CD4-positive, alpha-beta T cell treated with Interleukin-10 for 1 hour (primary cell): ENCODE results near the gene BHLHE40.
"Not testable (repeated sequence)": the region's sequence is repeated elsewhere in the genome, so short reads cannot be mapped to it uniquely, and the experiment has no call there.

Source experiments
- DNase-seq: peaks from one replicate; pipeline ENCODE4 v3.0.0-alpha.2; 2020

BHLHE40 gene

GRCh38 chr3:4963669-4964570 is 15.3 kb upstream of the BHLHE40 start:
- DNase-seq = no peak

- peak; percentile 62 for DNase-seq
Observed at GRCh38 chr3:4966006-4966405, 13.2 kb upstream of the BHLHE40 start.

GRCh38 chr3:4967683-4968082 is 11.6 kb upstream of the BHLHE40 start:
- DNase-seq = not testable (repeated sequence)

GRCh38 chr3:4971437-4971836 is 7.8 kb upstream of the BHLHE40 start:
- not testable (repeated sequence) for DNase-seq

GRCh38 chr3:4971838-4972237 is 7.4 kb upstream of the BHLHE40 start:
- DNase-seq = no peak

DNA sequence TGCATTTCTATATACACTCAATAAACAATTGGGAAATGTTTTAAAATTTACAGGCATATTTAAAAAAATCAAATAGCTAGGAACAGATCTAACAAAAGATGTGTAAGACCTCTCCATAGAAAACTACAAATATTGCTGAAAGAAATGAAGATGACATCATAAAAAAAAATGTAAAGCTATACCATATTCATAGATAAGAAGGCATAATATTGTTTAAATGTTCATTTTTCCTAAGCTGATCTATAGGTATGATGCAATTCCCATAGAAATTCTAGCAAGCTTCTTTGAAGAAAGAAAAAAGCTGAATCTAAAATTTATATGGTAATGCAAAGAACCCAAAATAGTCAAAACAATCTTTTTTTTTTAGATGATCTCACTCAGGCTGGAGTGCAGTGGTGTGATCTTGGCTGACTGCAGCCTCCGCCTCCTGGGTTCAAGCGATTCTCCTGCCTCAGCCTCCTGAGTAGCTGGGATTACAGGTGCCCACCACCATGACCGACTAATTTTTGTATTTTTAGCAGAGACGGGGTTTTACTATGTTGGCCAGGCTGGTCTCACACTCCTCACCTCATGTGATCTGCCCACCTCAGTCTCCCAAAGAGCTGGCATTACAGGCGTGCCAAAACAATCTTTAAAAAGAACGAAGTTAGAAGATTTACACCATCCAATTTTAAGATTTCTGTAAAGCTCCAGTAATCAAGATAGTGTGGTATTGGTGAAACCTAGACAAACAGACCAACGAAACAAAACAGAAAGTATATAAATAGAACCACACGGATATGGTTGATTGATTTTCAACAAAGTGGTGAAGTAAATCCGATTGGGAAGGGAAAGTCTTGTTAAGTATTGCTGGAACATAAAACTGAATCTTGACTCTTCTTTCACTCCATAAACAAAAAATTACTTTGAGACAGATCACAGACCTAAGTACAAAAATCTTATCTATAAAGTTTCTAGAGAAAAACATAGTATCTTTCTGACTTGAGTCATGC is 6.3 kb upstream of the BHLHE40 start:
- DNase-seq = no peak

GRCh38 chr3:4974154-4974553 is 5.1 kb upstream of the BHLHE40 start:
- DNase-seq = no peak

DNA sequence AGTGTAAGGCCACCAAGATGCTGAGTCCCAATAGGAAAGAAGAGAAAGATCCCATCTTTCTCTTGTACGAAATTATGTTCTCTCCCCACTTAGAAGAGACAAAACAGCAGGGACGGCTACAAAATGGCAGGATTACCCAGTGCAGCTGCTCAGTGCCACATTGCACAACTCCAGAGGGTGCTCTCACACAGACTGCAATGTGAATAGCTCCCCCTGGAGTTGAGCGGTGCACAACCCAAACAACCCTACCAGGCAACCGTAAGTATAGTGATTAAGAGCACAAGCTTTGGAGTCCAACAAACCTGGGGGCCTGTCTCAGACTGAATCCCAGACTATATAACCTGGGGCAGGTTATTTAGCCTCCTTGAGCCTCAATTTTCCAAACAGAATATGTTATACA is 3.1 kb upstream of the BHLHE40 start:
- DNase-seq = peak; percentile 68

- DNase-seq = peak; percentile 85
Observed at GRCh38 chr3:4977001-4977852, 2.0 kb upstream of the BHLHE40 start.

- DNase-seq = peak; percentile 58
Observed at GRCh38 chr3:4977853-4978203, 1.4 kb upstream of the BHLHE40 start.

- DNase-seq = peak; percentile 87
Observed at GRCh38 chr3:4978204-4978965, 852 bp upstream of the BHLHE40 start.

GRCh38 chr3:4978966-4979427 is 240 bp upstream of the BHLHE40 start:
- DNase-seq = peak; percentile 93

DNA sequence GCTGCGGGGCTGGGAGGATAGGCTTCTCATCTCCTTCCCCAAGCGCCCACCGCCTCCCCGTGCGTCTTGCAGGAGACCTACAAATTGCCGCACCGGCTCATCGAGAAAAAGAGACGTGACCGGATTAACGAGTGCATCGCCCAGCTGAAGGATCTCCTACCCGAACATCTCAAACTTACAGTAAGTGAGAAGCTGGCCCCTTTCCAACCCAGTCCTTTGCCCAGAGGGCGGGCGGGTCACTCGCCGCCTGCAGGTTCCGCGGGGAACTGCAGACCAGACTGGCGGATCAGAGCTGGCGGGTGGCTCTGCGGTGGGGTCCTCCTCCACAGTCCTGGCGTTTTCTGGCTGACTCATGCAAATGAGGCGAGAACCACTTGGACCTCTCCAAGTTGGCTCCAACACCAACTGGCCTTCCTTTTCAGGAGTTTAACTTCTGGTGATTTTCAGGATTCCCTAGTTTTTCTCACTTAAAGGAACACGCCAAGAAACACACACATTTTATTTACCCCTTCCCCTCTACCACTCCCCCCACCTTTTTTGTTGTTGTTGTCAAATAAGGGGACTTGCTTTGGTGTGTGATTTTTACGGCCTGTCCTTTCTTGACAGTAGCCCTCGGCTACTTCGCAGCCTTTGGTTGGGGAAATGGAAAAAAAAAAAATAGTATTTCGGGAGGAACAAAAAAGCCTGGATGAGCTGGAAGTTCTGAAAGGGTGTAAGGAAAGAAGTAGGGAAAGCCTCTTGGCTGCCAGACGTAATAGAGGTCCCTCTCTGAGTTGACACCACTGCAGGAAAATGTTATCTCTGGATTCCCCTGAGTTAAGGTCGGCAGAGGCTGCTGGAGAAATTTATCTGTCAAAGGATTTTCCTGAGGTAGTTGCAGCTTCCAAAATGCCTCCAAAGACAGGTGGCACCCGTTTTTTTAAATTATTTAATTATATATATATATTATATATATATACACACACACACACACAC is 1.3 kb downstream of the BHLHE40 start:
- DNase-seq = peak; percentile 93

DNA sequence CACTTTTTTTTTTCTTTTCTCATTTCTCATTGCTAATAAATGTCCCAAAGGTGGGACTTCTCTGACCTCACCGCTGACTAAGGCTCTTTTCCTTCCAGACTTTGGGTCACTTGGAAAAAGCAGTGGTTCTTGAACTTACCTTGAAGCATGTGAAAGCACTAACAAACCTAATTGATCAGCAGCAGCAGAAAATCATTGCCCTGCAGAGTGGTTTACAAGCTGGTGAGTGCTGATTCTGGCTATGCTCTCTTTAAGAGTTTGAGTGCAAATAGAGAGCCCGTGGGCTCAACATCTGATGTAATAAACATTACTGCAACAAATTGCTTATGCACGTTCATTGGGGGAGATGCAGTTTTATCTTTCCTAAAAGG is 2.0 kb downstream of the BHLHE40 start:
- DNase-seq = peak; percentile 37

DNA sequence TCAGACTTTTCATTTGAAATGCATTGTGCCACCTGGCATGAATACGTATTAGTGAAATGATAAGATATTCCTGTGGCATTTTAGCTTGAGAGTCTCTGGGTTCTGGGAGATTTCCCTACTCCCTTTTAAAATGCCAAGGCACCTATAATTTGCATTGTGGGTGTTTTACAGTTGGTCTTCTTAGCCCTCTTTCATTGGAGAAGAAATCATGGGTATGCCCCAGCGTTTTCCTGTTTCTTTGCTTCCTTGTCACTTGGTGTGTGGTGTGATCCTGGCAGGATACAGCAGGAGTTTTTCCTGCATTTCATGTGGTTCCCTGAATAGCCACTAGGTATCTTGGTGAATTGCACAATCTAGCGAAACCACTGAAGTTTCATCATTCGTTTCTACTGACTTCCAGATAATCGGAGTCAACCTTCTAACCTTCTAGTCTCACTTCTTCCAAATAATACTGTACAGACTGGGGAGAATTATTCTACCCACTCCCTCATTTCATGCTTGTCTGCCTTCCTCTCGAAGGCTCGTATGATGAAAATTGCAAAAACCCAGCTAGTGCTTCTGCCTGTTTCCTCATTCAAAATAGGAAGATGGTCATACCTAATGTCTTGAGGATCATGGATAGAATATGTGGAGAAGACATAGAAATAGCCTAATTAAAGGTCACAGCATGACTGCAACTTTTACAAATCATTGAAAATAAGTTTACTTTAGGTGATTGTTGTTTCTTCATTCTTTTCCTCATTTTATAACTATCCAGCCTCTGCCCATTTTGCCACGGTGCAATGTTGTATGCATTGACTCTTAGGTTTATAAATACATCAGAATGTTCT is 2.6 kb downstream of the BHLHE40 start:
- peak; percentile 30 for DNase-seq

DNA sequence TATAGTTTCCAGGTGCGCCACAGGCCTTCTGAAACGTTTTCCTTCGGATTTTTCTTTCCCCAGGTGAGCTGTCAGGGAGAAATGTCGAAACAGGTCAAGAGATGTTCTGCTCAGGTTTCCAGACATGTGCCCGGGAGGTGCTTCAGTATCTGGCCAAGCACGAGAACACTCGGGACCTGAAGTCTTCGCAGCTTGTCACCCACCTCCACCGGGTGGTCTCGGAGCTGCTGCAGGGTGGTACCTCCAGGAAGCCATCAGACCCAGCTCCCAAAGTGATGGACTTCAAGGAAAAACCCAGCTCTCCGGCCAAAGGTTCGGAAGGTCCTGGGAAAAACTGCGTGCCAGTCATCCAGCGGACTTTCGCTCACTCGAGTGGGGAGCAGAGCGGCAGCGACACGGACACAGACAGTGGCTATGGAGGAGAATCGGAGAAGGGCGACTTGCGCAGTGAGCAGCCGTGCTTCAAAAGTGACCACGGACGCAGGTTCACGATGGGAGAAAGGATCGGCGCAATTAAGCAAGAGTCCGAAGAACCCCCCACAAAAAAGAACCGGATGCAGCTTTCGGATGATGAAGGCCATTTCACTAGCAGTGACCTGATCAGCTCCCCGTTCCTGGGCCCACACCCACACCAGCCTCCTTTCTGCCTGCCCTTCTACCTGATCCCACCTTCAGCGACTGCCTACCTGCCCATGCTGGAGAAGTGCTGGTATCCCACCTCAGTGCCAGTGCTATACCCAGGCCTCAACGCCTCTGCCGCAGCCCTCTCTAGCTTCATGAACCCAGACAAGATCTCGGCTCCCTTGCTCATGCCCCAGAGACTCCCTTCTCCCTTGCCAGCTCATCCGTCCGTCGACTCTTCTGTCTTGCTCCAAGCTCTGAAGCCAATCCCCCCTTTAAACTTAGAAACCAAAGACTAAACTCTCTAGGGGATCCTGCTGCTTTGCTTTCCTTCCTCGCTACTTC is 3.8 kb downstream of the BHLHE40 start:
- no peak for DNase-seq

DNA sequence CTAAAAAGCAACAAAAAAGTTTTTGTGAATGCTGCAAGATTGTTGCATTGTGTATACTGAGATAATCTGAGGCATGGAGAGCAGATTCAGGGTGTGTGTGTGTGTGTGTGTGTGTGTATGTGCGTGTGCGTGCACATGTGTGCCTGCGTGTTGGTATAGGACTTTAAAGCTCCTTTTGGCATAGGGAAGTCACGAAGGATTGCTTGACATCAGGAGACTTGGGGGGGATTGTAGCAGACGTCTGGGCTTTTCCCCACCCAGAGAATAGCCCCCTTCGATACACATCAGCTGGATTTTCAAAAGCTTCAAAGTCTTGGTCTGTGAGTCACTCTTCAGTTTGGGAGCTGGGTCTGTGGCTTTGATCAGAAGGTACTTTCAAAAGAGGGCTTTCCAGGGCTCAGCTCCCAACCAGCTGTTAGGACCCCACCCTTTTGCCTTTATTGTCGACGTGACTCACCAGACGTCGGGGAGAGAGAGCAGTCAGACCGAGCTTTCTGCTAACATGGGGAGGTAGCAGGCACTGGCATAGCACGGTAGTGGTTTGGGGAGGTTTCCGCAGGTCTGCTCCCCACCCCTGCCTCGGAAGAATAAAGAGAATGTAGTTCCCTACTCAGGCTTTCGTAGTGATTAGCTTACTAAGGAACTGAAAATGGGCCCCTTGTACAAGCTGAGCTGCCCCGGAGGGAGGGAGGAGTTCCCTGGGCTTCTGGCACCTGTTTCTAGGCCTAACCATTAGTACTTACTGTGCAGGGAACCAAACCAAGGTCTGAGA is 4.7 kb downstream of the BHLHE40 start:
- peak; percentile 87 for DNase-seq

DNA sequence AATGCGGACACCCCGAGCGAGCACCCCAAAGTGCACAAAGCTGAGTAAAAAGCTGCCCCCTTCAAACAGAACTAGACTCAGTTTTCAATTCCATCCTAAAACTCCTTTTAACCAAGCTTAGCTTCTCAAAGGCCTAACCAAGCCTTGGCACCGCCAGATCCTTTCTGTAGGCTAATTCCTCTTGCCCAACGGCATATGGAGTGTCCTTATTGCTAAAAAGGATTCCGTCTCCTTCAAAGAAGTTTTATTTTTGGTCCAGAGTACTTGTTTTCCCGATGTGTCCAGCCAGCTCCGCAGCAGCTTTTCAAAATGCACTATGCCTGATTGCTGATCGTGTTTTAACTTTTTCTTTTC is 5.3 kb downstream of the BHLHE40 start:
- DNase-seq = no peak
